Measurements from ENCODE around the gene GDPD5.

Gene GDPD5

GRCh38 chr11:75389925-75390324, 135.8 kb downstream of the GDPD5 start:
- DNase-seq (ENCODE audit: low spot score) = no peak

DNA sequence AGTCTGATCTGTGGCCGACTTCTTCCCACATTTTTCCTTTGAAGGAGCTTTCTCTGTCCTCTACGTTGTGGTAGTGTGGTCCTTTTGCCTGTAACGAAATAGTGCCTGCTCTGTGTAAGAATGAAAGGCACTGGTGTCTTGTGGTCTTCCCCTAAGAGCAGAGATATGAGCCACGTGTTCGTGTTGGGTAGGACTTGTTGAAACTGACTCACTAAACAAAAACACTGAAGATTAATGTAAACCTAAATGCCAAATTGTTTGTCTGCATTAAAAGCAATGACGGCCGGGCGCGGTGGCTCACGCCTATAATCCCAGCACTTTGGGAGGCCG, 136.5 kb downstream of the GDPD5 start:
- DNase-seq (ENCODE audit: low spot score) = no peak

- DNase-seq (ENCODE audit: low spot score) = peak; percentile 83
Observed at GRCh38 chr11:75388386-75389275, 137.1 kb downstream of the GDPD5 start.

DNA sequence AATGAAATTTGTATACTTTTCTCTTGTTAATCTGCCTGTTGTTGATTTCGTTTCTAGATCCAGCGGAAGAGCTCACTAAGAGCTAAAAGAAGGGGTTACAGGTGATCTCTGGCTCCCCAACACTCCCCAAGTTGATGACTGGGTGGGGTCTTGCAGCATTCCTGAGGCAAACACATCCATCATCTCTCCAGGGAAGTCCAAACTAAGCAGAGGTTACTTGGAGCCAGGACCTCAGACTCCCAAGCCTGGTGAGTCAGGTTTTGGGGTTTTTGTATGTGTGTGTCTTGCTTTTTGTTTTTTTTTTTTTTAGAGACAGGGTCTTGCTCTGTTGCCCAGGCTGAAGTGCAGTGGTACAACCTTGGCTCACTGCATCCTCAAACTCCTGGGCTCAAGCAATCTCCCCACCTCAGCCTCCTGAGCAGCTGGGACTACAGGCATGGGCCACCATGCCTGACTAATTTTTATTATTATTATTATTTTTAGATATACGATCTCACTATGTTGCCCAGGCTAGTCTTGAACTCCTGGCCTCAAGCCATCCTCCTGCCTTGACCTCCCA, 137.9 kb downstream of the GDPD5 start:
- DNase-seq (ENCODE audit: low spot score) = no peak

DNA sequence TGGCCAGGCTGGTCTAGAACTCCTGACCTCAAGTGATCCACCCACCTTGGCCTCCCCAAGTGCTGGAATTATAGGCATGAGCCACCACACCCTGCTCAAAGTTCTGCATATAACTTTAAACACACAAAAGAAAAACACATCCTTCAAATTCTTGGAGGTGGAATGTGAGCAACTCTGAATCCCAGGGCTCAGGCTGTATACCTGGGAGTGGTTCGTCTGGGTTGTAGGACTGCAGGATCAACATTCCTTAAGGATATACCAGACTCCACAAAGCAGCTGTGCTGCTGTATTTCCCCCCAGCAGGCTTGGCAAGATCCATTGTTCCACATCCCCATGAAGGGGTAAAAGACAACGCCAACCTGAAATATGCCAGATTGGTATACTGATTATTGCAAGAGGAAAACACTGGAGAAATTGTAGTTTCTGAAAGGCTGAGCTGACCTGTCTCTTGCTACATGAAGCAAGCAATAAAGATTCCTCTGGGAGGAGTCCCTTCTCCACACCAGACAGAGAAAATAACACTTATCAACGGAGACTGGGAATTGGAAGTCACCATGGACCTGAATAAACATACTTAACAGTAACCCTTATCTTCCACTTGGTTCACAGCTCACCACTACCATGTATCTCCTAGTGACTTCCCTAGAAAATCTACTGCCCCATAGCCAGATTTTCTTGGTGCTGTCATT, 138.7 kb downstream of the GDPD5 start:
- no peak for DNase-seq (ENCODE audit: low spot score)

Measured in AG08396 (cell line).